Lower lobe of right lung (tissue), 2 donors: ENCODE results near the gene KATNBL1. TPM values are rescaled to one million over a fixed set of nuclear protein-coding genes. Genes with fewer than 3 reads are reported as not detected.

Experiments used
- ATAC-seq, 2 donors: fragments of 200-7000 bp; cut with Tn5 transposase; one replicate each; pipeline ENCODE4 v1.9.1; 2020 to 2022; ENCODE audit warnings: mild to moderate bottlenecking in 2 of 2, moderate library complexity in 2 of 2
- DNase-seq: peaks from one replicate; pipeline ENCODE4 v3.0.0-alpha.2; 2020
- H3K27ac ChIP-seq: fragments of 200-600 bp; one replicate; pipeline ENCODE4 v1.8.0; 2022
- H3K27me3 ChIP-seq: fragments of 200-600 bp; one replicate; pipeline ENCODE4 v1.8.0; 2022; ENCODE audit warnings: low read depth
- H3K36me3 ChIP-seq: fragments of 200-600 bp; one replicate; pipeline ENCODE4 v1.8.0; 2022; ENCODE audit warnings: mild to moderate bottlenecking
- H3K4me1 ChIP-seq: fragments of 200-600 bp; one replicate; pipeline ENCODE4 v1.8.0; 2022
- H3K4me3 ChIP-seq: fragments of 200-600 bp; one replicate; pipeline ENCODE4 v1.8.0; 2022; ENCODE audit warnings: mild to moderate bottlenecking
- H3K9me3 ChIP-seq: fragments of 200-600 bp; one replicate; pipeline ENCODE4 v1.8.0; 2022
- intact Hi-C: fragments of 100-400 bp; cut with DNase I; formaldehyde crosslinking; loops from one replicate; pipeline ENCODE4 v1.11.0; 2022
- total RNA-seq: library from RNA; stranded (reverse); fragmentation: NEBNext Ultra II Directional; extraction: Animal tissue kit (Norgen Biotek cat#: 25700); gene quantifications from one replicate; pipeline ENCODE4 v1.2.1, GENCODE V29; 2021
- TF ChIP-seq, protein P1 (sequence below): fragments of 200-600 bp; IDR thresholded peaks from one replicate; pipeline ENCODE4 v1.8.0; 2022; ENCODE audit warnings: antibody characterized with exemption, mild to moderate bottlenecking
- donor health status: DM: no; HTN: yes; CAD: no; lungs with severe emphysema.

Gene KATNBL1
- total RNA-seq, 1 donor from 2014 or later: 44.1 TPM

DNA sequence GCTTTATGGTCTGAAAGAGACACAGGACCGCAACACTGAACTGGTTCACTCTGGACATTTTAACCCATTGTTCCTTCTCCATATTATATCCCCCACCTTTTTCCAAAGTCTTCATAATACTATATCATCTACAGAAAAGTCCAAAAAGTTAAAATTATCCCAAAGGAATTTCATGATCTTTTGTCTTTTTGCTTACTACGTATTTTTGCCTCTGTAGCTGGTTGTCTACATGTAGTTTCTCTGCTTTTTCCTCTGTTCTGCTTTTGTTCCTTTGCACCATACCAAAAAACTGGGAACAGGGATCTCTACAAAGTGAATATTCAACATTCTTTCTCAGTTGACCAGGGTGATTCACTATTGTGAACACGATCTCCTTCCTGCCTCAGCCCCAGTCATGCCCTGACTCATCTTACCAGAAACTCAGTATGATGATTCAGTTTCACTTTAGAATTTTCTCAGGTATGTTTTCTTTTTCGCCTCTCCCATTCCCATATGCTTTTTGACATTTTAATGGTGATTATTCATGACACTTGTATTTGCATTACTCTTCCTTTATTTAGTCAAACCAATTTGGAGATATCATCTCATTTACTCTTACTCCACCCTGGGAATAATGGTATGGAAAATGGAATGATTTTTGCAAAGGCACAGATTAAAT lies 29.4 kb upstream of the KATNBL1 start:
- ATAC-seq (no peak), DNase-seq (no peak)
- Histone ChIP-seq H3K27me3 (no peaks in the 10 kb centered on the region), H3K4me1 (no peaks in the 10 kb centered on the region), H3K9me3 (no peaks in the 10 kb centered on the region), H3K27ac (no peak overlapping the region), H3K4me3 (no peak overlapping the region), H3K36me3 (peaks cover 93% of the 10 kb centered on the region)
- intact Hi-C loops: no loop called here
- TF ChIP-seq, protein P1, sequence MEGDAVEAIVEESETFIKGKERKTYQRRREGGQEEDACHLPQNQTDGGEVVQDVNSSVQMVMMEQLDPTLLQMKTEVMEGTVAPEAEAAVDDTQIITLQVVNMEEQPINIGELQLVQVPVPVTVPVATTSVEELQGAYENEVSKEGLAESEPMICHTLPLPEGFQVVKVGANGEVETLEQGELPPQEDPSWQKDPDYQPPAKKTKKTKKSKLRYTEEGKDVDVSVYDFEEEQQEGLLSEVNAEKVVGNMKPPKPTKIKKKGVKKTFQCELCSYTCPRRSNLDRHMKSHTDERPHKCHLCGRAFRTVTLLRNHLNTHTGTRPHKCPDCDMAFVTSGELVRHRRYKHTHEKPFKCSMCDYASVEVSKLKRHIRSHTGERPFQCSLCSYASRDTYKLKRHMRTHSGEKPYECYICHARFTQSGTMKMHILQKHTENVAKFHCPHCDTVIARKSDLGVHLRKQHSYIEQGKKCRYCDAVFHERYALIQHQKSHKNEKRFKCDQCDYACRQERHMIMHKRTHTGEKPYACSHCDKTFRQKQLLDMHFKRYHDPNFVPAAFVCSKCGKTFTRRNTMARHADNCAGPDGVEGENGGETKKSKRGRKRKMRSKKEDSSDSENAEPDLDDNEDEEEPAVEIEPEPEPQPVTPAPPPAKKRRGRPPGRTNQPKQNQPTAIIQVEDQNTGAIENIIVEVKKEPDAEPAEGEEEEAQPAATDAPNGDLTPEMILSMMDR: no peak

DNA sequence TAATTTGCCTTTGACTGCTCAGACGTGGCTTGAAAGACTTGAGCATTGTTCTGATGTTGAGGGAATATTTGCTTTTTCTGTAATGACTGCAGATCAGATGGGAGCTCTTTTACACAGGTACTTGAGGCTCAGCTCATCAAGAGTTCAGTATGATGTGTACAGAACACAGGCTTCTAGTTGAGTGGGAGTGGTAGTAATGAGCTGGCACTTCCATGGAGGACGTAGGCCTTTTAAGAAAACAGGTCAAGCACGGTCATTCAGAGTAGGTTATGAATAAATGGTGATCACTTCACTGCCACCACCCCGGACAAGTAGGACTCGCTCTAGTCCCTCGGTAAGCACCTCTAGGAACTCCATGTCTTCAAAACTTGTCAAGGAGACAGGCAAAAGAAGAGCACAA lies 23.7 kb upstream of the KATNBL1 start:
- TF ChIP-seq, protein P1: no peak
- no peaks in the 10 kb centered on the region for H3K4me1 ChIP-seq
- H3K4me3 ChIP-seq: no peak overlapping the region
- ATAC-seq: peak; percentile 94 to 95
- peaks cover 98% of the 10 kb centered on the region for H3K36me3 ChIP-seq
- intact Hi-C loops: no loop called here
- H3K27me3 ChIP-seq: no peaks in the 10 kb centered on the region
- H3K27ac ChIP-seq: peak overlapping the region; percentile 7
- no peak for DNase-seq
- H3K9me3 ChIP-seq: no peaks in the 10 kb centered on the region

DNA sequence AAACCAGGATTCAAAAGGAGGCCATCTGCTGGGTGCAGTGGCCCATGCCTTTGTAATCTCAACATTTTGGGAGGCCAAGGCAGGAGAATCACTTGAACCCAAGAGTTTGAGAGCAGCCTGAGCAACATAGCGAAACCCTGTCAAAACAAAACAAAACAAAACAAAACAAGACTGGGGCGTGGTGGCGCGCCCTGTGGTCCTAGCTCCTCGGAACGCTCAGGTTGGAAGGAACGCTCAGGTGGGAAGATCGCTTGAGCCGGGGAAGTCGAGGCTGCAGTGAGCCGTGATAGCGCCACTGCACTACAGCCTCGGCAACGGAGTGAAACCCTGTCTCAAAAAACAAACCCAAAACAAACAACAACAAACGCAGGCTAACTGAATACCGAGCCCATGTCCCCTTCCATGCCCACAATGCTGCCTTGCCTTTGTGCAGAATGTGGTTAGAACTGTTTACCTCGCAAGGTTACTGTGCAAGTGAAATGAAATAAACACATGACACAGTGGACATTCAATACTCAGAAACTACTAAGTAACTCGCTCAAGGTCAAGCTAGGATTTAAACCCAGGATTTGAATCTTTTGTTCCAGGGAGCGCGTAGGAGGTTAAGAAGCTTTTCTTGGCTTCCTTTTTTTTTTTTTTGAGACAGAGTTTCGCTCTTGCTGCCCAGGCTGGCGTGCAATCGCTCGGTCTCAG lies 14.2 kb upstream of the KATNBL1 start:
- Histone ChIP-seq H3K27me3 (no peaks in the 10 kb centered on the region), H3K4me1 (peaks cover 19% of the 10 kb centered on the region), H3K27ac (peak overlapping the region; percentile 89), H3K9me3 (no peaks in the 10 kb centered on the region), H3K4me3 (peak overlapping the region; percentile 92), H3K36me3 (peaks cover 27% of the 10 kb centered on the region)
- peak; percentile 6 to 24 for ATAC-seq
- intact Hi-C loops: loop anchor here (10.0 kb wide), 1 partner anchor 129 kb away; no protein-coding TSS in a partner anchor
- DNase-seq: no peak
- TF ChIP-seq, protein P1: no peak

DNA sequence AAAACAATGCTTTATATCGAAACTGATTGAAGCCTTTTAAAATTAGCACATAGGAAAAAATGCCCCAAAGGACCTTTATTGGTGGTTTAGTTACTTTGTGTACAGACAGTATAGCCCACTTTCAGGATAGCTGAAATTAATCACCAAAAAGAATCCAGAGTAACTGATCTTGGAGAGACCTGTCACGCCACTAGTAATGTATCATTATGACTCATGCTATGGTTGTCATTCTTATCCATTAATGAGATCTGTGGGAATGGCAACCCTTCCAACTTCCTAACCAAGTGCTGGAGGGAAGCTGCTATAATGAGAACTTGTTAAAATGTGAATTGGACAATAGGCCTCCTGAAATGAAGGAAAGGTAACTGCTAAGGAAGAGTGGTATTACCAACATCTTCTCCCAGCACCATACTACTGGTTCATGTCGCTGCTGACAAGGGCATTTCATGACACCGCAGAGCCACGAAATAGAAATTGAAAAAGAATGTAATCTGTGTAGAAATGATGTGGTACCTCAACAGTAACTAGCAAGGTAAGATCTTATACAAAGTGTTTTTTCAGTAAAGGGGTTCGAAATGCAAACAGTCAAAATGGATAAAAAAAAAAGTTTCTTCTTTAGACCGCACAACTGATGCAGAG lies 7.8 kb upstream of the KATNBL1 start:
- ATAC-seq: no peak

More for the DNA sequence above, 7.8 kb upstream of the KATNBL1 start:
- H3K27ac ChIP-seq: no peak overlapping the region
- H3K27me3 ChIP-seq: no peaks in the 10 kb centered on the region
- no peak overlapping the region for H3K4me3 ChIP-seq
- no peaks in the 10 kb centered on the region for H3K36me3 ChIP-seq
- DNase-seq: no peak
- TF ChIP-seq, protein P1: no peak
- no peaks in the 10 kb centered on the region for H3K4me1 ChIP-seq
- intact Hi-C loops: loop anchor here (10.0 kb wide), 1 partner anchor 153 kb away; no protein-coding TSS in a partner anchor
- H3K9me3 ChIP-seq: no peaks in the 10 kb centered on the region
